HG02642 (cell line): ENCODE results near the gene ISX.

ENCODE experiments used
- ATAC-seq: cut with Tn5 transposase; IDR thresholded peaks from one replicate; pipeline ENCODE4 v1.9.1; 2021; ENCODE audit warnings: mild to moderate bottlenecking; ENCODE audit not compliant: unreplicated experiment, poor library complexity

Gene ISX

DNA sequence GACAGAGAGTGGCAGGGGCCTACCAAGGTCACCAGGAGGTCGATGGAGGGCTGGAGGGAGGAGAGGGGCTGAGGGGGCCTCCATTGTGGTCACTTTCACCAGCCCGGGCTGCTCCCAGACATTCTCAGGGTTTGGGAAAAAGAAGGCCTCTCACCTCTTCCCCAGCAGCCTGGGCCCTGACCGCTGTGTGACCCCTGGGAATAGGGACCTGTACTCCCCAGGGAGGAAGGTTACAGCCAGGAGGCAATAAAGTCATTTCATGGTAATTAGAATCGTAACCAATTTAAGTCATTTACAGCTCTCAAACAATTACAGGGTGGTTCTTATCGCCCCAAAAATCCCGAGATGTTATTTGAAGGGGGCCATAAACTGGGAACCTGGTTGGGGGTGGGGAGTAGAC is 37.8 kb downstream of the ISX start:
- no peak for ATAC-seq

DNA sequence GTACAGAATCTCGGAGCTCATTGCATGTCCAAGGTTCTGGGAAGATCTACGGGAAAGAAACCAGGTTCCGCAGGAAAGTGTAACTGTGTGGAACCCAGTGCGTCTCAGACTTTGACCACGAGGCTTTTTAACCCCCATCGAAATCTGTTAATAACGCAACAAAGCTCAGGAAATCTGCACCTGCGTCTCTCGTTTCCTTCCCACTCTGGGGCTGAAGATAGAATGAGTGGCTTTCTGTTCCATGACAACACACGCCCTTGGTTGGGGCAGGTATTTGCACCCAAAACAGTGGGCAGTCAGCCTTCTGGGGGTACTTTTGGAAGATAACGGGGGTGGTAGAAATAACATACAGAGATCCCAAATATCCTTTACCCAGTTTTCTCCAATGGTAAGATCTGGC is 38.5 kb downstream of the ISX start:
- no peak for ATAC-seq

DNA sequence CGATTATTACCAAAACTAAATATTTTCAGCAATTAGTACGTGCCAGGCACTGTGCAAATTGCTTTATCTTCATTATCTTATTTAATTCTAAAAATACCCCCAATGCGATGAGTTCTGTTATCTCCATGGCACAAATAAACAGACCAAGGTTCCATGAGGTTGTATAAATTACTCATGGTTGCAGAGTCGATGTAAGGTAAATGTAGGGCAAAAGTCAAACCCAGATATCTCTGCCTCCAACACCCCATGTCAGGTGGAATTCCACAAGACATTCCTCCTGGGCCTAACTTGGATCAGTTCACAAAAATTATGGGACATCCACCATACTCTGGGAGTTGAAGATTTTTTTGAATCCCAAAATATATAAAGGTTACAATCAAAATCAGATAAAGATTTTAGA is 43.7 kb downstream of the ISX start:
- ATAC-seq: no peak

DNA sequence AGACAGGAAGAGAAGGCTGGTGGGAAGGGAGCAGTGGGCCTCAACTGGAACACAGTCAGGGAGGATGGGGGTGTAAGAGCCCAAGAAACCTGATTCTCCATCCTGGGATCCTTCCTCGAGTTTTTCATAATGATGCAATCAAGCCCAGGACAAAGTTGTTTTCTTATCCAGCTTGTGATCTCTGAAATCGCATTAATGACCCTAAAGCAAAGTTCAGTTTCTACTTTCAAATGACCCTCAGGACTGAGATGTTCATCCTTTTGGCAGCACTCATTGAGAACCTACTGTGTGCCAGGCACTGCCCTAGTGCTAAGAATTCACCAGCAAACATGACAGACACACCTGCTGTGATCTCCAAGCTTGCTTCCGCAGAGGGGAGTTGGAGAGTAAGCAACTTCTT is 45.3 kb downstream of the ISX start:
- ATAC-seq: no peak

DNA sequence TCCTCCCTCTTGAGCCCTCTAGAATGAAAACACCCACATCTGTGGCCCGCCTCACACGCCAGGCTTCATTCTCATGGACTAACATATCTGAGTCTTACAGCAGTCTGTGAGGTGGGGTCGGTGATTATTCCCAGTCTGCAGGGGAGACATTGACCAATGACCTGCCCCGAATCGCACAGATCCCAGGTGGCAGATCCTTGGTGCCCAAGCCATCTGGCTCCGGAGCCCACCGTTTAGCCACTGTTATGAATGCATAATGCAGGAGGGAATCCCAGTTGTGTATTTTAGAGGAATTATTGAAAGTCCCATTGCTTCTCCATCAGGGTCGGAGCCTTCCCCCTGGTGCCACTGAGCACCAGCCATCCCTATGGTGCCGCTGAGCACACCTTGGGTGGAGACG is 47.4 kb downstream of the ISX start:
- ATAC-seq: no peak

DNA sequence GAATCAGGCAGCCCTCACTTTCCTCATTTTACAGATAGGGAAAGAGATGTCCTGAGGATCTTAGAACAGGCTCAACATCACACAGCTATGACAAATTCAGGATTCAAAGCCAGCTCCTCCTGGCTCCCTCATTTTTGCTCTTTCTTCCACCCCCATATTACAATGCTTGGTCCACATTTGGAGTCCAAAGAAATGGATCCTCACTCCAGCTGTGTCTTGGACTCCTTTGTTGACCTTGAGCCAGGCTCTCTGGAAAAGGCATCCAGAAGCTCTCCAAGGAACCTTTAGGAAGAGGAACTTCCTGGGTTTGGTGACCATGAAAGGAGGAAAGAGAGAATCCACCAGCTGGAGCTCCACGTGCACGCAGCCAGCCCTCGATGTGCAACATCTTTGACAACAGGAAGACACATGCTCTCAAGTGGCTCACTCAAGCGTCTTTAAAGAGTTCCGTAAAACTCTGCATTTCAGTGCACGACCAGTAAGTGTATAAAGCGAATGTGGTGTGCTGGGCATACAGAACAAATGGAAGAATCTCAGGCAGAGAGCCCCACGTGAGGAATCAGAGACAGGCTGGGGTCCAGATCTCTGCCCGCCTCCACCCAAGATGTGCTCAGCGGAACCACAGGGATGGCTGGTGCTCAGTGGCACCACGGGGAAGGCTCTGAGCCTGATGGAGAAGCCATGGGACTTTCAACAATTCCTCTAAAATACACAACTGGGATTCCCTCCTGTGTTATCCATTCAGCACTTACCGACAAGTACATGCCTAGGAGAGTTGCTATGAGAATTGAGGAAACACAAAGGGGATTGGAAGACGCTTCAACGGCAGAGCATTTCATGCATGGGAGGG is 48.4 kb downstream of the ISX start:
- ATAC-seq: no peak

DNA sequence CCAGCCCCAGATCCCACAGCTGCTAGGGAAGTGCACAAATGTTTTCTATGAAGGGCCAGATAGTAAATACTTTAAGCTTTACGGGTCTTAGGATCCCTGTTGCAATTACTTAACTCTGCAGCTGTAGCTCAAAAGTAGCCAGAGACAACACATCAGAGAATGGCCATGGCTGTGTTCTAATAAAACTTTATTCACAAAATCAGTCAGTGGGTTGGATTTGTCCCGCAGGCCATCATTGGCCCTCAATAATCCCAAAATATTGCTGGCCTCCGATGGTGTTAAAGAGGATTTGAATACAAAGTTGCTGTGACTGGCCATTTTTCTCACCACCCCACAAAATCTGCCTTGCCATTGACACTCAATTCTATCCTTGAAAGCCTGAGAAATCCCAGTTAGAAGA is 49.6 kb downstream of the ISX start:
- ATAC-seq: no peak

DNA sequence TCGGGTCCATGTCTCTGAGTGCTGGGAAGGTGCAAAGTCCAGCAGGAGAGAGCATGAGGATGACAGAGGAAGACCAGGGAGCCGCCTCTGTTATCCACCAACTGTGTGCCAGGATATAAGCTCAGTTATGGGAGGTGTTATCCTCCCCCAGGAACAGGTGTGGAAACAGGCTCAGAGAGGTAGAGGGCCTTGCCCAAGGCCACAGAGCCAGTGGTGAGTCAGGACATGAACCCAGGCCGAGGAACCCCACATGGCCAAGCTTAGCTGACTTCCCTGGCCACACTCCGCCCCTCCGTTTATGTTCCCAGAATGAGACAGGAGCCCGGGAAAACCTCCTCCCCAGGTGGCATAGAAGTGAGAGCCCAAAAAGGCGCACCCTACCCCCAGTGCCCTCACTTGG is 50.3 kb downstream of the ISX start:
- no peak for ATAC-seq

DNA sequence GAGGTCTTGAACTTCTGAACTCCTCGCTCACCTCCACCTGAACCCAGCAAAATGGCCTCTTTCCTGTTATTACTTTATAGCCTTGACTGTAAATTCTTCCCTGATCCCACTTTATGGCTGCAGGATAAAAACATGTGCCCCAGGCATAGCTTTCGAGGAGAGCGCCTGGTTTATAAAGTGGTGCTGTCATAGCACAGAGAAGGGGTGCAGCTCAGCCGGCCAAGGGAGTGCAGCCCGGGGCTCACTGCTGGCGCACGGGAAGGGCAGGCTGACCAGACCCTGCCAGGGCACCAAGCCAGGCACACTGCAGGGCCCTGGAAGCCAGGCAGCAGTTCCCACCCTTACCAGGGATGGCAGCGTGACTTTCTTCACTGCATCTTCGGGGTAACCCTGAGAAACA is 50.9 kb downstream of the ISX start:
- no peak for ATAC-seq

DNA sequence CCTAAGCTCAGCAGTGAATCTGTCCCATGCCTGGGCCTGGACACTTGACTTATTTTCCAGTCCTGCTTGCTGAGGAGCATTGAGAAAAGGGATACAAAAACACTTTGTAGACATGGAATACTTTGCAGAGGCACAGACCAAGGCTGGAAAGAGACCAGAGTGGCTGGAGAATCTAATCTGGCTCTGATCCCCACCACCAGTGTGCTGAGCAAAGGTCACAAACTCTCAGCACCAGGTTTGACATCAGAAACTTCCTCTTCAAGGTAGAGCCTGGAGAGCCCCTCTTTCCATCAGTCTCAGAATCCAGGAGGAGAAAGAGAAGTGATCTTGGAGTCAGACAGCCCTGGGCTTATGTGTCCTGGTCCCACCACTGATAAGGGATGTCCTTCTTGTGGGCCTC is 53.5 kb downstream of the ISX start:
- no peak for ATAC-seq

DNA sequence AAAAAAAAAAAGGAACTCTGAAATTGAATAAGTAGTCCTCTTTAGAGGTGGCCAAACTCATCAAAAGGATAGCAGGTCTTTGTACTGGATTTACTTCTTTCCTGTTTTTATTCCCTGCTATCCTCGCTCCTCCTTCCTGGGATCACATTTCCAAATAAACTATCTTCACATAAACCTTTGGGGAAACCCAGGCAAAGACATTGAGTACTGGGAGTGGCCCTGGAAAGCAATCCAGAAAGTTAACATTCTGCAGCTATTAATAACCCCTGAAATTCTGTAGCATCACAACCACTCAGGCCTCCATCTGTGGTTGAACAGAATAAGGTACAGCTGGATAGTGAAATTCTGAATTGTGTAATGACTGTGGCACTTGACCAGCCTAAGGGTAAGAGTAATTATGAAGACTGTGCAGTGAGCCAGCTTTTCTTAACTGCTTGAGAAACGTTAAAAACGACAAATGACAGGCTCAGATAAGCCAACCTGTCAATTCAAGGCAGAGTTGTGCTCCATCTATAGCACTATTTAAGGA is 58.8 kb downstream of the ISX start:
- ATAC-seq: no peak

DNA sequence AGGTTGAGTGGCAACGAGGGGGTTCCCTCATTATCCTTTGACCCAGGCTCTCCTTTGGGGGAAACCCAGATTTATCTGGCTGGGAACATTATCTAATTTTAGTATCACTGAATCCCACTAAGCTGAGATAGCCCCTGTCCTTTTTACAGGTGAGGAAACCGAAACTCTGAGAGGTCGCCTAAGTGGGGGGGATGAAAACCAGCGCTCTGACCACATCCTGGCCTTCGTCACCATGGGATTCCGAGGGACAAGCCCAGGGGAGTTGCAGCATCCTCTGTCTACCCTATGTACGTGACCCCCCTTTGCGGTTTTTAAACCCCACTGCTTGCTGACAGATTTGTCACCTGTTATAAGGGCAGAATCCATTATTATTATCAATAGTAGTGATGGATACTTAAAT is 61.0 kb downstream of the ISX start:
- peak; percentile 53 for ATAC-seq

DNA sequence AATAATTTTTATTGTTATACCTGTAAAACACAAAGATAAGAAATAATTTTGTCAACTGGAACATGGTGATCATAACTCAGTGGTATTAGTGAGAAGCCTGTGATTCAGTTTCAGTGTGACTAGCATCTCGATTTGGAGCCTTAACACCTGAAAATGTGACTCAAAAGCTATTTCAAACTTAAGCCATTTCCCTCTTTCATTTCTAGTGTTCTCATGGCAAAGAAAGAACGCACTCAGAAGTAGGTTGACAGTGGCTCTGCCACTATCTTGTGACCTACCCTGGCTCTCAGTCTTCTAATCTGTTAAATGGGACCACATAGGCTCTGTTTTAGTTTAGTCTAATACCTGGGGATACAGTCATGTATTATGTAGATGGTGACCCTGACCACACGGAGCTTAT is 62.7 kb downstream of the ISX start:
- ATAC-seq: peak; percentile 45

DNA sequence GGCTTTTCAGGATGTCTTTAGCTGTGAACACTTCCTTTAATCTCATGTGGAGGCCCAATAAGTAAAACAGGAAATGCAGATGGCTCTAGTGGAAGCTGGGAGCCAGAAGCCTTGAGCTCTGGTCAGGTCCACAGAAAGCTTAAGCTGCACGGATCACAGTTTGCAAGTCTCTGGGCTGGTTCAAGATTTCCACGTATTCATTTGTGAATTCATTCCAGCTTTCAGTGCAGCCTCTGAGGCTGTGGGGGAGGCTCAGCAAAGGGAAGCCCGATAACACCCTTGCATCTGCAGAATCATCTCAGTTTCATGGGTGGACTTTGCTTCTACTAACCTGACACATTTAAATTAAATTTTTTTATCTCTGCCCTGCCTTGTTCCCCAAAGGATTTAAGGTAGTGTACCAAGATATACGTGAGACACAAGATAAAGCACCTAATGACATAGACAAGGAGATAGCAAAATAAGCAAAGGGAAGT is 65.6 kb downstream of the ISX start:
- no peak for ATAC-seq

DNA sequence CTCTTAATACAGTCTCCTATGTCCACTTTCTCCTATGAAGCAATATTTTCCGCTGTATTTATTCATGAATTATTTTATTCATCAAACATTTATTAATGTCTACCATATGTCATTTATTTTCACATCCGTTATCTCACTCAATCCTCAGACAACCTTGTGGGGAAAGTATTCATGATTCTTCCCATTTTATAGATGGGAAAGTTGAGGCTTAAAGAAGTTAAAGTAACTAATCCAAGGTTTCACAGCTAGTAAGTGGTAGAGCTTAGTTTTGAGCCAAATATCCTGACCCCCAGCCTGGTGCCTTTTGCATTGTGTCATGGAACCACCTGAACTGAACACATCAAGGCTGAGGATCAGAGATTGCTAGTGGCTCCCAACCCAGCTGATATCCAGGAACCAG is 66.6 kb downstream of the ISX start:
- ATAC-seq: no peak

DNA sequence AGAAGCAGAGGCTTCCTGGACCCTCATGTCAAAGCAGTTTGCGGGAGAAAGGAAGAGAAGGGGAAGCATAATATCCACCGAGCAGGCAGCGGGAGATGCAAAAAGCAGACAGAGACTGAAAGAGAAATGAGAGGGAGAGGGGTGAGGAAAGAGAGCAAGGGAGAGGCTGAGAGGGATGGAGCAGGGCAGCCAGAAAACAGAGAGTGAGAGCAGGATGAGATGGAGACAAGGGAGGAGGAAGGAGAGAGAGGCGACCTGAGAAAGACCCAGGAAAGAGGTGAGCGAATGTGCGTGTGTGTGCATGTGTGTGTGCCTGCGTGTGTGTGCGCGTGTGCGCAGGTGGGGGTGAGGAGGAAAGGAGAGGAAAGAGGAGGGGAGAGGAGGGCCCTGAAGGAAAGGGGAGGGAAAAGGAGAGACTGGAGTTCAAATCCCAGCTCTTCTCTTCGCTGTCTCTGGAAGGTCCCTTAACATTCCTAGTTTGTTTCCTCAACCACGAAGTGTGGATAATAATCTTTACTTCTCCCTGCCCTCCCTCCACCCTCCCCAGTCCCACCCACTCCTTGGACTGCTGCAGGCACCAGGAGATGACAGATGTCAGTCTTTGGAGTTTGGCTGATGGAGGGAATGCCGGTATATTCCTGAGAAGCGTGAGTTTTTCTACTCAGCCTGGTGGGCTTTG is 67.9 kb downstream of the ISX start:
- ATAC-seq: no peak

DNA sequence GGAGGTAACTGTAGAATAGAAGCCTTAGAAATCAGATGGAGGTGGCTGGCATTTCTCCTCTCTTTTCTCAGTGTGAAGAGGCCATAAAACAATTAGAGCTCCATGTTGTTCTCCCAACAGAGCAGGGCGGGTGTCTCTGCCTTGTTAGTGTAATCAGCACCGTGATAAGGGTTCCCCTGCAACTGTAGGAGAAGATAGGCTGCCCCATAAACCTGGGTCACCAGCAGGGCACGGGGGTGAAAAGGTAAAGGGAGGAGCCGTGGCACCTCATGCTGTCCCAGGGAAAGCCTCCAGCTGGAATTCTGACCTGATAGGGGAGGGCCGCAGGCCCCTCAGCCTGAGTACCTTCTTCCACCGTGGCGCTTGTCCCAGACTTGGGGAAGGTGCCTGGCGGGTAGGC is 68.7 kb downstream of the ISX start:
- ATAC-seq: no peak

DNA sequence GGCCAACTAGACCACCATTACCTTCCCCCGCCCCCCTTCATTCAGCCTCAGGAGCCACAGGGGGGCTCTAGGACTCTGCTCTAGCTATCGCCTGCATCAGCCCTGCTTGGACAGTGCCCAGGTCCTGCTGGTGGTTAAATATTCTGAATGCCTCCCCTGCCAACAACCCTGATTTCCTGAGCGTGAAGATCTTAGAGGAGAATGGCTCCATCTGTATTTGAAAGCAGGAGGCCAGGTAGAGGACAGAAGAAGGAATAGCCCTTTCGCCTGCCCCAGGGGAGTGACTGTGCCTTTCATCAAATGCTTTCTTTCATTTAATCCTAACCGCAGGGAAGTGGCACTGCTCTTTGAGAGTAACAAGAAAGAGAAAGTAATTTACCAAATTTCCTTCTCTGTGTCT is 69.2 kb downstream of the ISX start:
- ATAC-seq: no peak
